ES-I3 (cell line): ENCODE results near the gene CEL.

Experiments used
- H3K36me3 ChIP-seq: 2 replicates; pipeline ENCODE4 v1.6.1; 2013; ENCODE audit warnings: mild to moderate bottlenecking, low read length, control low read depth, moderate library complexity; ENCODE audit not compliant: insufficient read depth
- H3K4me1 ChIP-seq: 2 replicates; pipeline ENCODE4 v1.6.1; 2013; ENCODE audit warnings: mild to moderate bottlenecking, control low read depth, low read length; ENCODE audit not compliant: insufficient read depth
- H3K9ac ChIP-seq: 2 replicates; pipeline ENCODE4 v1.6.1; 2013; ENCODE audit warnings: low read depth, mild to moderate bottlenecking, low read length, moderate library complexity
- H3K9me3 ChIP-seq: 2 replicates; pipeline ENCODE4 v1.6.1; 2013; ENCODE audit warnings: mild to moderate bottlenecking, low read length, moderate library complexity; ENCODE audit not compliant: control insufficient read depth, insufficient read depth

CEL gene

GRCh38 chr9:133041958-133042357, 19.8 kb upstream of the CEL start:
- H3K36me3 ChIP-seq: peaks cover 22% of the 10 kb centered on the region
- H3K9ac ChIP-seq: no peak overlapping the region
- H3K4me1 ChIP-seq: no peaks in the 10 kb centered on the region
- no peaks in the 10 kb centered on the region for H3K9me3 ChIP-seq

GRCh38 chr9:133042676-133043075, 19.1 kb upstream of the CEL start:
- Histone ChIP-seq H3K4me1 (no peaks in the 10 kb centered on the region), H3K36me3 (peaks cover 22% of the 10 kb centered on the region), H3K9me3 (no peaks in the 10 kb centered on the region), H3K9ac (no peak overlapping the region)

GRCh38 chr9:133043449-133044035, 18.2 kb upstream of the CEL start:
- H3K36me3 ChIP-seq: peaks cover 22% of the 10 kb centered on the region
- no peaks in the 10 kb centered on the region for H3K9me3 ChIP-seq

GRCh38 chr9:133044125-133044524, 17.7 kb upstream of the CEL start:
- H3K4me1 ChIP-seq: no peaks in the 10 kb centered on the region
- no peak overlapping the region for H3K9ac ChIP-seq
- no peaks in the 10 kb centered on the region for H3K9me3 ChIP-seq
- H3K36me3 ChIP-seq: peaks cover 22% of the 10 kb centered on the region

More at GRCh38 chr9:133043449-133044035, 18.2 kb upstream of the CEL start:
- Histone ChIP-seq H3K4me1 (no peaks in the 10 kb centered on the region), H3K9ac (no peak overlapping the region)

GRCh38 chr9:133044661-133045060, 17.1 kb upstream of the CEL start:
- Histone ChIP-seq H3K36me3 (peaks cover 22% of the 10 kb centered on the region), H3K4me1 (no peaks in the 10 kb centered on the region), H3K9ac (no peak overlapping the region), H3K9me3 (no peaks in the 10 kb centered on the region)

- no peaks in the 10 kb centered on the region for H3K9me3 ChIP-seq
- H3K36me3 ChIP-seq: peaks cover 25% of the 10 kb centered on the region
- no peak overlapping the region for H3K9ac ChIP-seq
- H3K4me1 ChIP-seq: no peaks in the 10 kb centered on the region
These were observed 16.6 kb upstream of the CEL start for GRCh38 chr9:133045132-133045531.

GRCh38 chr9:133046196-133046899, 15.4 kb upstream of the CEL start:
- no peaks in the 10 kb centered on the region for H3K9me3 ChIP-seq
- H3K4me1 ChIP-seq: no peaks in the 10 kb centered on the region
- H3K9ac ChIP-seq: no peak overlapping the region
- H3K36me3 ChIP-seq: peaks cover 28% of the 10 kb centered on the region

GRCh38 chr9:133046900-133047295, 14.9 kb upstream of the CEL start:
- no peak overlapping the region for H3K9ac ChIP-seq
- peaks cover 28% of the 10 kb centered on the region for H3K36me3 ChIP-seq
- H3K4me1 ChIP-seq: no peaks in the 10 kb centered on the region
- no peaks in the 10 kb centered on the region for H3K9me3 ChIP-seq

- no peaks in the 10 kb centered on the region for H3K9me3 ChIP-seq
- H3K36me3 ChIP-seq: peaks cover 22% of the 10 kb centered on the region
- no peaks in the 10 kb centered on the region for H3K4me1 ChIP-seq
- no peak overlapping the region for H3K9ac ChIP-seq
These were observed 13.2 kb upstream of the CEL start for GRCh38 chr9:133048595-133048994.

GRCh38 chr9:133049043-133049442, 12.7 kb upstream of the CEL start:
- no peaks in the 10 kb centered on the region for H3K4me1 ChIP-seq
- peaks cover 24% of the 10 kb centered on the region for H3K36me3 ChIP-seq
- H3K9me3 ChIP-seq: no peaks in the 10 kb centered on the region
- H3K9ac ChIP-seq: no peak overlapping the region

- Histone ChIP-seq H3K9me3 (no peaks in the 10 kb centered on the region), H3K9ac (no peak overlapping the region), H3K36me3 (peaks cover 23% of the 10 kb centered on the region), H3K4me1 (no peaks in the 10 kb centered on the region)
These were observed 11.6 kb upstream of the CEL start for GRCh38 chr9:133050142-133050541.

GRCh38 chr9:133050781-133051180, 11.0 kb upstream of the CEL start:
- H3K9me3 ChIP-seq: no peaks in the 10 kb centered on the region
- H3K4me1 ChIP-seq: no peaks in the 10 kb centered on the region
- H3K9ac ChIP-seq: no peak overlapping the region
- H3K36me3 ChIP-seq: peaks cover 16% of the 10 kb centered on the region

- H3K36me3 ChIP-seq: peaks cover 18% of the 10 kb centered on the region
- no peak overlapping the region for H3K9ac ChIP-seq
- H3K4me1 ChIP-seq: no peaks in the 10 kb centered on the region
- no peaks in the 10 kb centered on the region for H3K9me3 ChIP-seq
These were observed 10.4 kb upstream of the CEL start for GRCh38 chr9:133051281-133051900.

GRCh38 chr9:133051966-133052539, 9.7 kb upstream of the CEL start:
- Histone ChIP-seq H3K36me3 (peaks cover 23% of the 10 kb centered on the region), H3K9ac (no peak overlapping the region), H3K9me3 (no peaks in the 10 kb centered on the region), H3K4me1 (no peaks in the 10 kb centered on the region)
